Muscle layer of colon (tissue), 2 donors: Measurements from ENCODE around the gene NUBPL.
"Not testable (repeated sequence)": the region's sequence is repeated elsewhere in the genome, so short reads cannot be mapped to it uniquely, and the experiment has no call there.

Source experiments
- H3K27ac ChIP-seq: one replicate; pipeline ENCODE4 v1.7.0; 2013; ENCODE audit warnings: low read depth, mild to moderate bottlenecking, low read length, moderate library complexity
- H3K27me3 ChIP-seq, 2 donors: one replicate each; pipeline ENCODE4 v1.7.0; 2013; ENCODE audit warnings: low read length in 2 of 2, mild to moderate bottlenecking in 2 of 2; ENCODE audit not compliant: insufficient read depth in 2 of 2, control insufficient read depth in 1 of 2
- H3K36me3 ChIP-seq: one replicate; pipeline ENCODE4 v1.7.0; 2013; ENCODE audit warnings: mild to moderate bottlenecking, low read length; ENCODE audit not compliant: insufficient read depth
- H3K4me1 ChIP-seq: one replicate; pipeline ENCODE4 v1.7.0; 2013; ENCODE audit warnings: mild to moderate bottlenecking, low read length; ENCODE audit not compliant: insufficient read depth
- H3K4me3 ChIP-seq, 2 donors: one replicate each; pipeline ENCODE4 v1.7.0; 2013; ENCODE audit warnings: low read length in 2 of 2, low read depth in 1 of 2, mild to moderate bottlenecking in 1 of 2, moderate library complexity in 1 of 2
- H3K9ac ChIP-seq: one replicate; pipeline ENCODE4 v1.7.0; 2013; ENCODE audit warnings: low read length
- H3K9me3 ChIP-seq: one replicate; pipeline ENCODE4 v1.7.0; 2013; ENCODE audit warnings: mild to moderate bottlenecking, low read length
- donor health status: abdominal sarcoma.
- donor health status: Adenocarcinoma of cecum.

The NUBPL gene

DNA sequence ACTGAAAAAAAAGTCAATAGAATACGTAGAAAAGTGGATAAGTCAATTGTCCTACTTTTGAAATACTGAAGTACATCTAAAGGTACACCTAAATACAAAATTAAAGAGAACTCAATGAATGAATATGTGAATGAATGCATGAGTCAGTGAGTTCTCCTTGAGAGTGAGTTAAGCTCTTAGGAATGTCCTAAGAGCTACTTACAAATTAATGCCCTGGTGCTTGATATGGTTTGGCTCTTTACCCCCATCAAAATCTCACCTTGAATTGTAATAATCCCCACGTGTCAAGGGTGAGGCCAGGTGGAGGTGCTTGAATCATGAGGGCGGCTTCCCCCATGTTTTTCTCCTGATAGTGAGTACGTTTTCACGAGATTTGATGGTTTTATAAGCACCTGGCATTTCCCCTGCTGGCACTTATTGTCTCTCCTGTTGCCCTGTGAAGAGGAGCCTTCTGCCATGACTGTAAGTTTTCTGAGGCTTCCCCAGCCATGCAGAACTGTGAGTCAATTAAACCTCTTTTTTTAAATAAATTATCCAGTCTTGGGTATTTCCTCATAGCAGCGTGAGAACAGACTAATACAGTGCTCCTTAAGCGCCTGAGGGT is 323.7 kb downstream of the NUBPL start:
- H3K9ac ChIP-seq, result no peak overlapping the region
- no peak overlapping the region for H3K4me3 ChIP-seq
- H3K27me3 ChIP-seq, result no peaks in the 10 kb centered on the region
- H3K27ac ChIP-seq, result no peak overlapping the region
- no peaks in the 10 kb centered on the region for H3K36me3 ChIP-seq
- no peaks in the 10 kb centered on the region for H3K9me3 ChIP-seq
- peaks cover 10% of the 10 kb centered on the region for H3K4me1 ChIP-seq

DNA sequence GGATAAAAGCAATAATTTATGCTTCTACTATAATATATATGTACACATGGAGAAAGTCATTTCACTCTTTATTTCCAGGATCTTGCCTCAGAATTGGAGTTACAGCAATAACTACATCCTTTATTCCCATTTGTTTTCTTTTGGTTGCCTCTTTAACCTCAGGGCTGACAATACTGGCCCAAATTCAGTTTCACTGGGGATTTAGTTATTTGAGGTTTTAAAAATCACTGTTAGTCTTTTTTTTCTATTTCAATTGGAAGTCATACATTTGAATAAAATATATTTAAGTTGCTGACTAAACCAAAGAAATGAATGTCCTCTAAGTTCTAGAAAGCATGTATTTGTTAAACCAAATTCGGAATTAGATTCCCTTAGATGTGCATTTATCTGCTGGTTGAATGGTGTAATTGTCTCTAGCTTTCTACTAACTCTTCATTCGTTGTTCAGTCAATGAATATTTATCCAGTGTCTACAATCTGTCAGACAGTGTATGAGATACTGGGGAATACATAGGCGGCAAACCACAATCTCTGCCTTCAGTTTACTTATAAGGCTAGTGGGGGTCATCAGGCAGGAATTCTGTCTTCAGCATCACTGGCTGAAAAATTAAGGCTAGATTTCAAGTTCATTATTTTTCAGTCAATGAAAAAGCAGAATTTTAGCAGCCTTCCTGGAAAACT is 325.1 kb downstream of the NUBPL start:
- Histone ChIP-seq H3K9ac (no peak overlapping the region), H3K27ac (no peak overlapping the region), H3K9me3 (no peaks in the 10 kb centered on the region), H3K36me3 (no peaks in the 10 kb centered on the region), H3K4me1 (peaks cover 4% of the 10 kb centered on the region), H3K27me3 (no peaks in the 10 kb centered on the region), H3K4me3 (no peak overlapping the region)

DNA sequence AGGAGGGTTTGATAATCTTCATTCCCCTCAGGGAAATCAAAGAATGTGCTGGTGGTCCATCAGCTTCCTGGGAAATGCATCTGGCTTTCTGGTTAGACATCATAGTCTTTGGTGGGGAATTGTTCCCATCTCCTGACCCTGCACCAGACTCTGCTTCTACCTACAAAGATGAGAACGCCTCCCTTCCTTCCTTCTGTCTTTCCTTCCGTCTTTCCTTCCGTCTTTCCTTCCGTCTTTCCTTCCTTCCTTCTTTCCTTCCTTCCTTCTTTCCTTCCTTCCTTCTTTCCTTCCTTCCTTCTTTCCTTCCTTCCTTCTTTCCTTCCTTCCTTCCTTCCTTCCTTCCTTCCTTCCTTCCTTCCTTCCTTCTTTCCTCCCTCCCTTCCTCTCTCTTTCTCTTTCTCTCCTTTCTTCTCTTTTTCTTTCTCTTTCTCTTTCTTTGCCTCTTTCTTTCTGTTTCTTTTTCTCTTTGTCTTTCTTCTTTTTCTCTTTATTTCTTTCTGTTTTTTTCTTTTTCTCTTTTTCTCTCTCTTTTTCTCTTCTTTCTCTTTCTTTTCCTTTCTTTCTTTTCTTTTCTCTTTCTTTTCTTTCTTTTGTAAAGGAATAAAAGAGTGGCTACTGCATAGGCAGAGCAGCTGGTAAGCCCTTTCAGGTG is 326.9 kb downstream of the NUBPL start:
- Histone ChIP-seq H3K27me3 (no peaks in the 10 kb centered on the region), H3K27ac (no peak overlapping the region), H3K36me3 (no peaks in the 10 kb centered on the region), H3K9ac (no peak overlapping the region), H3K4me3 (no peak overlapping the region), H3K4me1 (no peaks in the 10 kb centered on the region), H3K9me3 (no peaks in the 10 kb centered on the region)

DNA sequence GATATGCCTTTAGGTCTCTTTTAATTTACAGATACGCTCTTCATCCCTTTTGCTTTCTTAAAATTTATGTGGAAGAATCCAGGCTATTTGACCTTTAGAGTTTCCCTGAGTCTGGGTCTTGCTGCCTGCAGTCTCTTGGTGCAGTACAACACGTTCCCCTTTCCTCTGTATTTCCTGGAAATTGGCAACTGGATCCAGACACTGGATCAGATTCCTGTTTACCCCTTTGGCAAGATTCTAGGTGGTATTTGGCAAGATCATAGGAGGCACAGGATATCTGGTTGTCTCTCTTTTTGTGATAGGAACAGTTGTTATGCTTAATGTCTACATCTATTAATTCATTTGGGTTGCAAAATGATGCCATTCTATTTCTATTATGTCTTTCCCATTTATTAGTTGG is 328.1 kb downstream of the NUBPL start:
- no peak overlapping the region for H3K27ac ChIP-seq
- no peaks in the 10 kb centered on the region for H3K4me1 ChIP-seq
- H3K27me3 ChIP-seq, result no peaks in the 10 kb centered on the region
- no peaks in the 10 kb centered on the region for H3K36me3 ChIP-seq
- H3K4me3 ChIP-seq, result no peak overlapping the region
- no peaks in the 10 kb centered on the region for H3K9me3 ChIP-seq
- no peak overlapping the region for H3K9ac ChIP-seq

DNA sequence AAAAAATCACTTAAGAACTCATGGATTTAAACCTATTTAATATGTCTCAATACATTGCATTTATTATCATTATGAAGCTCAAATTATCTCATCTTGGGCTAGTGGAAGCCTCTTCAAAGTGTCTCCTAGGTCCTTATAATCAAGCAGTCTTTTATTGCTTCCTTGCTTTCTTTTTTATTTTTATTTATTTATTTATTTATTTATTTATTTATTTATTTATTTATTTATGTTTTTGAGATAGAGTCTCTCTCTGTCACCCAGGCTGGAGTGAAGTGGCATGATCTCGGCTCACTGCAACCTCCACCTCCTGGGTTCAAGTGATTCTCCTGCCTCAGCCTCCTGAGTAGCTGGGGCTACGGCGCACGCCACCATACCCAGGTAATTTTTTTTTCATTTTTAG is 329.0 kb downstream of the NUBPL start:
- H3K9me3 ChIP-seq, H3K27me3 ChIP-seq, H3K9ac ChIP-seq, H3K36me3 ChIP-seq, H3K4me3 ChIP-seq, H3K4me1 ChIP-seq, H3K27ac ChIP-seq: not testable (repeated sequence)

DNA sequence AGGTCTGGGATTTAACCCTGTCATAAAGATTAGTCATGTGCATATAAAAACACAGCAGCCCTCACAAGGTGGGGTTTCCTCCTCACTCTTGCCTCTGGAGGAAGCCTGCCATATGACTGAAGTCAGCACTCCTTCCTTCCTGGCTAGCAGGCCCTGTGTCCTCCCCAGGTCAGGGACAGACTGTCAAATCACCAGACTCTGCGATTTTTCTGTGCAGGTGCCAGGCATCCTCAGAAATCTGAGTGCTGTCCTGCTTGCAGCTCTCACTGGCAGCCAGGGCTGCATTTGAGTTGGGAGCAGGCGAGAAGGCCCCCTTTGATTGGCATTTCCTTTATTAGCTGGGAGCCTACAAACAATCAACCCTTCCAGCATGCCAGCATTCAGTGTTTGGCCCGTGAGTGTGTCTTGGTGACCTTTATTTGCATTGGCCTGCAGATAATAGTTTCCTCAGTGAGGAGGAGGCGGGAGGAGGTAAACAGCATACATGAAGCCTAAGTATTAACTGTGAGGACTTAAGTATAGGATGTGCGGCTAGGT is 332.1 kb downstream of the NUBPL start:
- no peaks in the 10 kb centered on the region for H3K4me1 ChIP-seq
- H3K27ac ChIP-seq, result no peak overlapping the region
- H3K9ac ChIP-seq, result no peak overlapping the region
- H3K27me3 ChIP-seq, result no peaks in the 10 kb centered on the region
- no peaks in the 10 kb centered on the region for H3K9me3 ChIP-seq
- no peaks in the 10 kb centered on the region for H3K36me3 ChIP-seq
- no peak overlapping the region for H3K4me3 ChIP-seq

DNA sequence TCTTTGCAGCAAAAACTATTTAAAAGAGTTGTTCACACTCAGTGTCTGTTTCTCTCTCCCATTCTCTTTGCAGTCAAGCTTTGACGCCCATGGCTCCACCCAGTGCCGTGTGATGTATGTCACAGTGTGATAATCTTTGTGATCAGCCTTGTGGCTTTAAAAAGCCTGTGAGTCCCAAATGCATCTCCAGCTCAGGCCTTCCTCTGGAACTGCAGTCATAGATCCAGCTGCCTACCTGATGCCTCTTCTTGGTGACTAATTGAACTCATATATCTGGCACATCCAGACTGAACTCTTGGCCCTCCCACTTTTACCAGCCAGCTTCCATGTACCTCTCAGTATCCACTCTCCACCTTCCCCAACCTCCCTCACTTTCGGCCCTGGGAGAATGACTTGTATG is 333.1 kb downstream of the NUBPL start:
- no peaks in the 10 kb centered on the region for H3K27me3 ChIP-seq
- no peaks in the 10 kb centered on the region for H3K36me3 ChIP-seq
- H3K4me1 ChIP-seq, result no peaks in the 10 kb centered on the region
- H3K9ac ChIP-seq, result no peak overlapping the region
- H3K4me3 ChIP-seq, result no peak overlapping the region
- H3K27ac ChIP-seq, result no peak overlapping the region
- no peaks in the 10 kb centered on the region for H3K9me3 ChIP-seq

DNA sequence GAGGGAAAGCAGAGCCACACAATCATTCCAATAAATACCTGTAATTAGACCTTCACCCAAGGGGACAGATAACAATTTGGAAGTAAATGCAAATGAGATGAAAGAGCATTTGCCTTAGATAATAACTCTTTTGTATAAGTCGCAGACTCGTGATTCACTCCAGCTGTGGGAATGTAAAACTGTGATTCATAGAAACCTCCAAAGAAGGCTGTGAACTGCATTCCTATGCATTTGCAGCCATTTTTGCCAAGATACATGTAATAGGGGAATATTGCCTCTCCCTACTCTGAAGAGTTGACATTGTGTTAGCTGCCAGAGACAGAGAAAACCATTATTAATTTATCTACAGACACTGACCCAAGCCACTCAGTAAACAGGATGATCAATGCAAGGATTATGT is 334.0 kb downstream of the NUBPL start:
- Histone ChIP-seq H3K36me3 (no peaks in the 10 kb centered on the region), H3K4me3 (no peak overlapping the region), H3K9me3 (no peaks in the 10 kb centered on the region), H3K9ac (no peak overlapping the region), H3K4me1 (no peaks in the 10 kb centered on the region), H3K27me3 (no peaks in the 10 kb centered on the region), H3K27ac (no peak overlapping the region)

DNA sequence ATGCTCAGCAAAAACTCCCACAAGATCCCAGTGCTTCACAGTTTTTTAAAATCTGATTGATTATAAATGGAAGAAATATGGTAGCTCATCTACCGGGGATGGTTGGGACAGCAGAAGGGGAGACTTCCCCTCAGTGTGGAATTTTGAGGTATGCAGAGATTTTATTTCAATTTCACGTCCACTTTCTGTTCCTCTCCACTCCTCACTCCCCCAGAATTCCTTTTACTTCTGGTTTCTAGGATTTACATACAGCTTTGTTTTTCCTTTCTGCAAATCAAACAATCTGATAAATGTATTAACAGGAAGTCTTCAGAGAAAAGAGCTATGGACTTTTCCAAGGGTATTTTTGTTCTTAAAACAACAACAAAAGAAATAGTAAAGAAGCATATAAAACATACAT is 334.4 kb downstream of the NUBPL start:
- Histone ChIP-seq H3K9ac (no peak overlapping the region), H3K36me3 (no peaks in the 10 kb centered on the region)

DNA sequence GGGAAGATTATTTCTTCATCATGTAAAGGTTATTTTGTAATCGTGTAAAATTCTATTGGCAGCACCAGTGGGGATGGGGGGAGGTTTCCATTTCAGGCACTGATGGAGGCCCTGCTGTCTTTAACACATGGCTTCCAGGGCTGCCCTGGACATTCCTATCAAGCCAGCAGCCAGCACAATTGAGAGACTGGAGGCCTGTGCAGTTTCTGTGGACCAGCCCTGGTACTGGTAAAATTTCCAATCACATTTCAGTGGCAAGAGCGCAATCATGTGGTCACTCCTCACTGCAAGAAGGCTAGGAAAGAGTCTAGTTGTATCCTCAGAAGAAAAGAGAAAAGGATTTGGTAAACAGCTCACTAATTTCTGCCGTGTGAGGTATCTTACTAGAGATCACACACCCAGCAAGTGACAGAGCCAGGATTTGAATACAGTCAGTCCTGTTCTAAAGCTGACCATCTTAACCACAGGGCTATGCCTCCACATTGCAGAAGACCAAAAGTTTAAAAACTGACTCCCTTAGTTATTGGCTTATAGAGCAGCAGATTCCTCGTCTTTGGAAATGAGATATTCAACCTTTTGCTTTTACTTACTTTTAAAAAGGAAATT is 336.5 kb downstream of the NUBPL start:
- no peak overlapping the region for H3K27ac ChIP-seq
- no peak overlapping the region for H3K4me3 ChIP-seq
- no peaks in the 10 kb centered on the region for H3K9me3 ChIP-seq
- H3K27me3 ChIP-seq, result no peaks in the 10 kb centered on the region
- H3K36me3 ChIP-seq, result no peaks in the 10 kb centered on the region
- H3K9ac ChIP-seq, result no peak overlapping the region
- H3K4me1 ChIP-seq, result no peaks in the 10 kb centered on the region

More for the DNA sequence above, 334.4 kb downstream of the NUBPL start:
- Histone ChIP-seq H3K27me3 (no peaks in the 10 kb centered on the region), H3K27ac (no peak overlapping the region), H3K4me1 (no peaks in the 10 kb centered on the region), H3K9me3 (no peaks in the 10 kb centered on the region), H3K4me3 (no peak overlapping the region)

DNA sequence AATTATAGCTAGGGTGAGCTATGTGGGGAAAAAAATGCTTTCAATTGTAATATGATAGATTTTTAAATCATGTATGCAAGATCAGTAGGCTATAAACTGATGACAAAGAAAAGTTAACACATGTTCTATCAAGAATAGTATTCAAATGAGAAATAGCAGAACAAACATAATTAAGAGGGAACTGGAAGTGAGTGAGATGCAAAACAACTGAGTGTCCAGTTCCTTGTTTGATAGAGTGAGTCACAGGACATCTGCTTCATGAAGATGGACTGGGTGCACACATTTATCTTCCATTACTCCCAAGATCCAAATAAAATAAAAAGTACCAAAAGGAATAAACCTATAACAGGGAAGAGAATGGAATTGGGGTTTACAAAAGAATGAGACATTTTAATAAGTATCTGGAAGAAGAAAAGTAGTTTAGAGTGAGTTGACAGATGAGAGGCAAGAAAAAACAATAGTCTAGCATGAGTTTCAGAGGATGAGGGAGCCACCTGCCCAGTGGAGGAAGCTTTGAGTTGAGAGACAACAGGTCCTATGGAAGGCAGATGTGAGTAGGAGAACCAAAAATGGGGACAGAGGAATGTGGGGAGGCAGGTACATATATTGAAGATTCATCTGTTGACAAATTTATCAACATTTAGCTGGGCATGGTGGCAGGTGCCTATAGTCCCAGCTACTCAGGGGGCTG is 337.8 kb downstream of the NUBPL start:
- Histone ChIP-seq H3K9me3 (no peaks in the 10 kb centered on the region), H3K36me3 (no peaks in the 10 kb centered on the region), H3K27ac (no peak overlapping the region), H3K9ac (no peak overlapping the region), H3K4me1 (no peaks in the 10 kb centered on the region), H3K4me3 (no peak overlapping the region), H3K27me3 (no peaks in the 10 kb centered on the region)
